GM18909 (cell line): ENCODE data around the gene HINFP.
"Not testable (repeated sequence)": the region's sequence is repeated elsewhere in the genome, so short reads cannot be mapped to it uniquely, and the experiment has no call there.

Experiments
- ATAC-seq: cut with Tn5 transposase; IDR thresholded peaks from one replicate; pipeline ENCODE4 v1.9.1; 2021; ENCODE audit warnings: mild to moderate bottlenecking; ENCODE audit not compliant: unreplicated experiment, poor library complexity

Gene HINFP

DNA sequence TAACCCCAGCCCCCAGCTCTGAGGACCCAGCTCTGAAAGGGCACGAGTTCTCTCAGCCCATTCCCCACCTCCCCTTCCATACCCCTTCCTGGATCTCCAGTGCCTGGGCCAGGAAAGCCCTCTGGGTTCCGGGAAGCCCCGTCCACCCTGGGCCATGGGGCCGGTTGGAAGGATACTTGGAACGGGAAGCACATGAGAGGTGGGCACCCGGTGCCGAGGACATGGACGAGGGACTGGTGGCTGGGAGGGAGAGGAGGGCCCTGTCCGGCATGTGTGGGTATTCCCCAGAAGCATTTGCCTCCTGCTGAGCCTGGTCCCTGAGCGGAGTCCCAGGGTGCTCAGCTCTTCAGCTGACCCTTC is 5.2 kb upstream of the HINFP start:
- ATAC-seq = no peak

DNA sequence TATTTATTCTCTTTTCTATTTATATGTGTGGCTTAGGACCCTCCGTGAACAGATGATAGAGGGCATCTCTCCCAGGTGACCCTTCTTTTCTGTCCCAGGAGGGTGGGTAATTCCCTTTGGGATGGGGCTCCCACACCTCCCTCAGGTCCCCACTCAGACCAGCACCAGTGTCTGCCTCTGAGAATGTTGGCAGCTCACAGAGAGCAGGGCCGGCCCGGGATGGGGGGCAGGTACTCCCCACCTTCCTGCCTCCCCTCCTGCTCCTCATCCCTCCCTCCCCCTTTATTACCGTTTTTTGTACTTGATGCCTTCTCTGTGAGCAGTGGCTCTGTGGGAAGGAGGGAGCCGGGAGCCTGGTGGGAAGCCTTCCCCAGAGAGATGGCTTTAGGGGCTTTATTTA is 4.8 kb upstream of the HINFP start:
- no peak for ATAC-seq

GRCh38 chr11:119117004-119117706 is 4.2 kb upstream of the HINFP start:
- ATAC-seq = no peak

GRCh38 chr11:119118227-119118626 is 3.2 kb upstream of the HINFP start:
- no peak for ATAC-seq

DNA sequence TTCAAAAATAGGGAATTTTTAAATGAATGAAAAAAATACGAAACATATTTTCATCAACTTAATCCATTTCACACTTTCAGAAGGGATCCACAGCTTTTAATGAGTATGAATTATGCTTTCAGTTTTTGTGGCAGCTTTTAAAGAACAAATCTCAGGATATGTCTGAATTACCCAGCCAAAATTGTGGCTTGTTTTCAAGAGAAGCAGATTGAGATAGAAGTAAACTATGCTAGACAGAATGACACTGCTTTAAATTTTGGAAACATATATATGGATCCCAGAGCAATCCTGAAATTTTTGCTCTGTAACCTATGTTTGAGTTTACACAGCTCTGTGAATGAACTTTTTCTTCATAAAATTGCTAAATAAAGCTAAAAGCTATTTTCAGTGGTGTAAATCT is 2.4 kb upstream of the HINFP start:
- no peak for ATAC-seq

DNA sequence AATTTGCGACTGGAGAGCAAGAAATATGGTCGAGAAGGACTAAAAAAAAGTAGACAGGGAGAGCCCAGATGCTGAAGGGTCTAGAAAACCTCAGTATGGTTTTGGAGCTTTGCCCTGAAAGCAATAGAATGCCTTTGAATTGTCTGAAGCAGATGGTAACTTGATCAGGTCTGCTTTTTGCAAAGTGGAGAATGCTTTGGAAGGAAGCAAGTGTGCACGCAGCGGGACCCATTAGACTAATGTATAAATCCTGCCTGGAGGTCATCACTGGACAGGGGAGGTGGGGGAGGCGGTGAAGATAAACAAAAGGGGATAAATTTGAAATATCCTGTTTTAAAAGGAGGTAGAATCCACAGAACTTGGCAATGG is 757 bp upstream of the HINFP start:
- ATAC-seq = no peak

DNA sequence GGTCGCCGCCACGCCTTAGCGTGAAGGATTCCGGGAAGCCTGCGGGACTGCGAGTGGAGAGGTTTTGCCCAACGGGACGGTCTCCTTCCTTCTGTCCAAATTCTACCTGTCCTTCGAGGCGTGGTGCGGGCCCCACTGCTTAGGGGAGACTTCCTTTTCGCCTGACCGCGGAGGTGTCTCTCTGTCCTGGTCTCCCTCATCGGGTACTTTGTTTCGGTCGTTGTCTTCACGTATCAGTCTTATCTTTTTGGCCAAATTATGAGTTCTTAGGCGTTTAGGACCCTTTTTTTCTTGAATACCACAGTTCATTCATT is 388 bp downstream of the HINFP start:
- ATAC-seq = no peak

- no peak for ATAC-seq
Observed at GRCh38 chr11:119125821-119126220, 4.4 kb downstream of the HINFP start.

DNA sequence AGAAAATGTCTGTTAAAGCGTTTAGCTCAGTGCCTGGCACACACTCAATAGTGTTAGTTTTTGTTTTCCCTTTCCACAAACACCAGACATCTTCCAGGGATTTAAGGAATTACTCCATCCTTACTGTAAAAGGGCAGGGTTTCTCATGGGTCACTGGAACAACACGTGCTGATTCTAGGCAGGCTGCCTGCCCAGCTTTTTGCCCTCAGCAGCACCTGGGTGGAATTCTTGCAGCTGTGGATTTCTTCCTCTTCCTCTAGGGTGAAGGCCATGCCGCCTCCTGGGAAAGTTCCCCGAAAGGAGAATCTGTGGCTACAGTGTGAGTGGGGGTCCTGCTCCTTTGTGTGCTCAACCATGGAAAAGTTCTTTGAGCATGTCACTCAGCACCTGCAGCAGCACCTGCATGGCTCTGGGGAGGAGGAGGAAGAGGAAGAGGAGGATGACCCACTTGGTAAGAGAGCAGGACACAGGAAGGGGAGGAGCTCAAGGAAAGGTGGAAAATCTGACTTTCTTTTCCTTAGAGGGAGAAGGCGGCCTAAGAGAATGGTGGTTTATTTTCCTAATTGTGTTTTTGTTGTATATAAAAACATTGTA is 5.4 kb downstream of the HINFP start:
- no peak for ATAC-seq

- ATAC-seq = no peak
Observed at GRCh38 chr11:119130662-119131061, 9.3 kb downstream of the HINFP start.

DNA sequence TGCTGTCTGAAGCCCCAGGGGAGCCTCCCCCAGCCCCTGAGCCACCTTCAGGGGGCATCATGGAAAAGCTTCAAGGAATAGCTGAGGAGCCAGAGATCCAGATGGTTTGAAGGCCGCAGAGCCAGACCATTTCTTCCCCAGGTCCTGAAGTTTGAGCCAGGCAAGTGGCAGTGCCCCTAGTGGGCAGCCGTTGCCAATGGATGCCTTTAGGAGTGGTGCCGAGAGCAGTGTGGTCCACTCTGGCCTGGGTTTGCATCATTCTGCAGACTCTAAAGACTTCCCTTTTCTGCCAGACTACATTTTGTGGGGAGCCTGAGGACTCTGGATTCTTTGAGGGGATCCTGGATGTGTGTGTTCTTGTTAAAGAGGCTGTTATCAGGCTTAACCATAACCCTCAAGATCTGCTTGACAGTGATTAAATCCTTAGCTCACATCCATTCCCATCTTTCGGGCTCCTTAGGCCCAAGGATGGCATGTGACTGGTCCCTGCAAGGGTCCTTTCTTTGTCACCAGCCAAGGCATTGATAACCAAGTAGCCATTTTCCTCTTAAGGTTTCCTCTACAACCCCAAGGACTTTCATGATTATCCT is 13.1 kb downstream of the HINFP start:
- no peak for ATAC-seq

DNA sequence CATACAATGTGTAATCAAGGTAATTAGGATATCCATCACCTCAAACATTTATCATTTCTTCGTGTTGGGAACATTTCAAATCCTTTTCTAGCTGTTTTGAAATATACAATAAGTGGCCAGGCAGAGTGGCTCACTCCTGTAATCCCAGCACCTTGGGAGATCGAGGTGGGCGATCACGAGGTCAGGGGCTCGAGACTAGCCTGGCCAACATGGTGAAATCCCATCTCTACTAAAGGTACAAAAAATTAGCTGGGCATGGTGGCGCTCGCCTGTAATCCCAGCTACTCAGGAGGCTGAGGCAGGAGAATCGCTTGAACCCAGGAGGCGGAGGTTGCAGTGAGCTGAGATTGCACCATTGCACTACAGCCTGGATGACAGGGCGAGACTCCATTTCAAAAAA is 17.9 kb downstream of the HINFP start:
- ATAC-seq = not testable (repeated sequence)

DNA sequence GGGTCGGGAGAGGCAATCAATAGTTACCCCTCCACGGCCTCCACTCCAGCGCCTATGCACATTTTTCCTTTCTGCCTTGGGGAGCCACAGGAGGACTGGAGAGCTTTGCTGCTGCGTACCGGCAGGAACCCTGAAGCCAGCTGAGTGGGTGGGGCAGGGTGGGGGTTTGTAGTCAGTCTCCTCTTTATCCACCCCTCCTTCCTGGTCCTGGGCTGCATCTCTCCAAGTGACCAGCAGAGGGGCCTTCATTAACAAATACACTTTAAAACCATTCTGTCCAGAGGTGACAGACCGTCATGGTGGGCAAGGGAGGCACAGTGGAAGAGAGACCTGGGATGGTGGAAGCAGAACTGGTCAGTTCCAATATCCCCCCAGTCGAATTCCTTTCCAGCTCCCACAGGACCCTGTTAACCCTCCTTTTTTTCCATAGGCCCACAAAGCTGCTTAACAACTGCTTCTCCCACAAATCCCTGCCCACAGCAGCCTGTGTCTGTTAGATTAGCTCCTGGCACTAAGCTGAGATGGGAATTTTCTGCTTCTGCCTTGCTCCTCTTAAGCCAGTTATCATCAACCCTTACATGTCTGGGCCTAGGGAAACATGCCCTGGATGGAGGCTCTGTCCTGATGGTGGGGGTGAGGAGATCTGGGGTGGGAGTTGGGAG is 23.6 kb downstream of the HINFP start:
- peak; percentile 64 for ATAC-seq

GRCh38 chr11:119145551-119145950 is 24.2 kb downstream of the HINFP start:
- no peak for ATAC-seq

DNA sequence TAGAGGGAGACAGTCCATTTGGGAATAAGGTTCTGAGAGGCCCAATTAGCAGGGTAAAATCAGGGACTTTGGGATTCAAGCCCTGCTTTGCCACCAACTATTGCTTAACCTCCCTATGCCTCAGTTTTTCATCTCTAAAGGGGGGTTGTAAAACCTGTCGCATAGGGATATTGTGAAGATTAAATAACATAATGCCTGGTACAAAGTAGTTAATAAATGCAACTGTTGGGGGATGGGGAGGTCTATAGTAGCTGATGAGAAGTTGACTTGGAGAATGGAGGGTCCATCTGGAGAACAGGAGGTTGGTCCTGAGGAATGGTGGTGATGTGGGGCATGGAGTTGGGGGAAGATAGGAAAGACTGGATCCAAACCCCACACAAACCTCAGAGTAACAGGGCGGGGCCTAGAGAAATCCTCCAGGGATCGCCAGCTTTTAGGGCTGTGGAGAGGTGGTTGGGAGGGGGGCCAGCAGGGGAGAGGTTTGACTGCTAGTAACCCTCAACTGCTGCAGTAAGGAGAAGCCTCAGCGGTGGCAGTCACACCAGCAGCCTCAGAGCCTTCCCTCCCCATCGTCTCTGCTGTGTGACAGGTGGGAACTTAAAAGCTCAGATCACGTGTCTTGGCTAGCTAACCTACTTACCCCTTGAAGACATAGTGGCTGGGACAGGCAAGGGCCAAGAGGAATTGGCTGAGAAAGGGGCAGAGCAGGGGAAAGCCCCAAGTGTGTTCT is 26.4 kb downstream of the HINFP start:
- no peak for ATAC-seq

DNA sequence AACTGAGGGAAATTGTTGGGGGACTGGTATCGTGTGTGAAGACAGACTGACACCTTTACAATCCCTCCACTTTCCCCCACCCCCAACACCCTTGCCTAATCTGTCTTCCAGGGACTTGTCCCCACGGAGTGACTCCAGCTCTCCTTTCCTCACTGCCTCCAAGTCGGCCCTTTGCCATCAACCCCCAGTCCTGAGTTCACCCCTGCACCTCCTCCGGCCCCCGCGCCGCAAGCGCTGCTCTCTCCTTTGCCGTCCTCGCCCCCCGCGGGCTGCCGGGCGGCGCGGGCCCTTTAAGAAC is 27.3 kb downstream of the HINFP start:
- no peak for ATAC-seq

- no peak for ATAC-seq
Observed at GRCh38 chr11:119149018-119149785, 27.8 kb downstream of the HINFP start, which contains the start of gene ABCG4. ABCG4 (plus strand) TSS chr11:119149052; CDS start chr11:119149966, 914 bp downstream.

- ATAC-seq = no peak
Observed at GRCh38 chr11:119149786-119150275, 28.5 kb downstream of the HINFP start.

- no peak for ATAC-seq
Observed at GRCh38 chr11:119152043-119152442, 30.7 kb downstream of the HINFP start.

GRCh38 chr11:119152604-119153003 is 31.2 kb downstream of the HINFP start:
- no peak for ATAC-seq
